Daoy (cell line): ENCODE data around the gene LRRC42. TPM values are rescaled to one million over a fixed set of nuclear protein-coding genes. Genes with fewer than 3 reads are reported as not detected.
"Not testable (repeated sequence)": the region's sequence is repeated elsewhere in the genome, so short reads cannot be mapped to it uniquely, and the experiment has no call there.

Source experiments
- DNase-seq: peaks from one replicate; pipeline ENCODE4 v3.0.0-alpha.2; 2015; ENCODE audit warnings: low read depth
- total RNA-seq: library from RNA; depleted of rRNA; stranded (reverse); fragments of >200 nt; shearing (Covaris generic); gene quantifications from 2 replicates; pipeline ENCODE4 v1.2.3, GENCODE V29; 2014

The LRRC42 gene
- total RNA-seq, 1 experiment from 2014 or later: 39.8 TPM

DNA sequence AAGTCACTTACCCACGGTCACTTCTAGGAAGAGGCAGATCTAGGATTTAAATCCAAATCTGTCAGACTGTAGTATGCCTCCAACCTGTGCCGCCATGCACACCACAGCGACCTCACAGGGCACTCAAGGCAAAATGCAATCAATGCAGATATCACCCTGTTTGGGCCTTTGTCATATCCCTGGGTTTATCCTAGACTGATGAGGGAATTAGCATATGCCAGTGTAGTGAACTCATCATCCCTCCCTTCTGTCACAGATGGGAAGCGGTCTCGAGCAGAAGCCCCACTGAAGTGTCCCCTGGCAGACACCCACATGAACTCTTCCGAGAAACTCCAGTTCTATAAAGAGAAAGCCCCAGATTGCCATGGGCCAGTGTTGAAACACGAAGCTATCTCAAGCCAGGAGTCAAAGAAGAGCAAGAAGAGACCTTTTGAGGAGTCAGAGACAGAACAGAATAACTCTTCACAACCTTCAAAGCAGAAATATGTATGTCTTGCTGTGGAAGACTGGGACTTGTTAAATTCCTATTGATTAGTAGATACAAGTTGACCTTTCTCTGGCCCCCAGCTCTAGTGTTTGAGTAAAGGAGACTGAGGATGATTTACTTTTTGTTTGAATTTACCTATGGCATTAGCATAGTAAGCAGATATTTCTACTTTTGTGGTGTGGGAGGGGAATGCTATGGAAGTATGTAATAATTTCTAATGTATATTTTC is 21.4 kb downstream of the LRRC42 start:
- DNase-seq: no peak

DNA sequence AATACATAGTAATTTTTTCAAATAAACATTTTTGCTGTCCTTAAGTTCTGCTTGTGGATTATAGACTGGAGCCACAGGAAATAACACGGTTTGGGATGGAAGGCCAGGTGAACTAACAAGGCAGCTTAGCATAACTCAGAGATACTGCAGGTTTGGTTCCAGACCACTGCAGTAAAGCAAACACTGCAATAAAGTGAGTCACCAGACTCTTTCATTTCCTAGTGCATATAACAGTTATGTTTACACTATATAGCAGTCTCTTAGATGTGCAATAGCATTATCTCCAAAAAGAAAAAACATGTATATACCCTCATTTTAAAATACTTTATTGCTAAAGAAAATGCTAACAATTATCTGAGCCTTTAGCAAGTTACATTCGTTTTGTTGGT is 22.0 kb downstream of the LRRC42 start:
- DNase-seq: no peak

DNA sequence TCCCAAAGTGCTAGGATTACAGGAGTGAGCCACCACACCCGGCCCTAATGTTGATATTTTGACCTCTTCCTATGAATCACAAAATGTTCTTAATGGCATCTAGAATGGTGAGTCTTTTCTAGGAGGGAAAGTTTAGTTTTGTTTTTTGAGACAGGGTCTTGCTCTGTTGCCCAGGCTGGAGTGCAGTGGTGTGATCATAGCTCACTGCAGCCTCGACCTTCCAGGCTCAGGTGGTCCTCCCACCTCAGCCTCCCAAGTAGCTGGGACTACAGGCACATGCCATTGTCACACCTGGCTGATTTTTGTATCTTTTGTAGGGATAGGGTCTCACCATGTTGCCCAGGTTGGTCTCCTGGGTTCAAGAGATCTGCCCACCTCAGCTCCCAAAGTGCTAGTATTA is 23.2 kb downstream of the LRRC42 start:
- DNase-seq: not testable (repeated sequence)

DNA sequence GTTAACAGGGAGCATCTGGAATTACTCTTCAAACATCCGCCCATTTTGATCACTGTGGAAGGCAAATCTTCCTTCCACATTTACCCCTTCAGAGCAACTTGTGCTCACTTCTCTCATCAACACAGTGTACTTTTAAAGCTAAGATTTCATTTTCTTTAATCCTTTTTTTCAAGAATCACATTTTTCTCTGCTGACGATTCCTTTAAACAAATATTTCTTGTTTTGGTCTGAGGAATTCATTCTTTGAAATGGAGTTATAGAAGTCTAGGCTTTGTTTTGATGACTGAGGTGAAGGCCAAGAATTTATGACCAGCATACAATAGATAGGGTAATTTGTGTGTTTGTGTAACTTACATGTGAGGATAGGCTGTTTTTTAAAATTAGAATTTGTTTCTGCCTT is 25.6 kb downstream of the LRRC42 start:
- DNase-seq: no peak

DNA sequence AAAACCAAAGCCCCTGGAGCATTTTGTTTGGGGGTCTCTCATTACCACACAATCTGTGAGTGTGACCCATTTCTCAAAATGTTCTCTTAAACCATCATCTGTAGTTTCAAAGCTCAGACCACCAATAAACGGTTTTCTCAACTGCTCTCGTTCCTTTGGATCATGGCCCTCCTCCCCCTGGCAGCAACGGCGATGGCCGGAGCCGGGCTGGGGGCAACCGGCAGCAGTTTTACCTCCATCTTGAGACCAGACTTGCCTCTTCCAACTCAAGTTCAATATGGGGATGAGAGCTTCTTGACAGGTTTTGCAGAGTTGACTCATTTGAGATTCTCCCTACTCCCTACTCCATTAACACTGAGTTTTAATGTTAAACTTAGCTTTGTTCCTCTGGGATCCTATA is 29.7 kb downstream of the LRRC42 start:
- no peak for DNase-seq

DNA sequence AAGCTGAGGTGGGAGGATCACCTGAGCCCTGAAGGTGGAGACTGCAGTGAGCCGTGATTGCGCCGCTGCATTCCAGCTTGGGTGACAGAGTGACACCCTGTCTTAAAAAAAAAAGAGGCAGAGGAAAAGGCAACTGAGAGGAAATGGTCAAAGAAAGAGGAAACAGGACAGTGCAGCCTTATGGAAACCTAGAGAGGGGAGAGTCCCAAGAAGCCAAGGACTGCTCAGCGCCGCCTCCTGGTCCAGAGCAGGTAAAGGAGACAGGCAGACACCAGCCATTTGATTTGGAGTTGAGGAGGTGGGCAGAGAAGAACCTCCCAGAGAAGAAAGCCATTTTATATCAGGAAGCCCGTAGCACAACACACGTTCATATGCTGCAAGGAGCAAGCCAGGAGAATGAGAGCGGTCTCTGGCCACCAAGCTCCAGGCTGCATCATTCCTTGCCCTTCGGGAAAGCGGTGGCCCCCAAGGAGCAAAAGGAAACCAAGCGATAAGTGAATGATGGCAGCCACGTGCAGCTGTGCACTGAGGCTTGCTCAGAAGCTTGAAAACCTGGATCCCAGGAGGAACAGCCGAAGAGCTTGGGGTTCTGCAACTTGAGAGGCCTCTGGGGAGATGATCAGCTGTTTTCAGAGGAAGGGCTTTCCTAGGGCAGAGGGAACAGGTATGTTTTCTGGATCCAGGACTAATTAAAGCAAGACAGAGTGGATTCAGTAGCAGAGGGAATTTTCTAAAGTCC is 33.7 kb downstream of the LRRC42 start:
- no peak for DNase-seq

DNA sequence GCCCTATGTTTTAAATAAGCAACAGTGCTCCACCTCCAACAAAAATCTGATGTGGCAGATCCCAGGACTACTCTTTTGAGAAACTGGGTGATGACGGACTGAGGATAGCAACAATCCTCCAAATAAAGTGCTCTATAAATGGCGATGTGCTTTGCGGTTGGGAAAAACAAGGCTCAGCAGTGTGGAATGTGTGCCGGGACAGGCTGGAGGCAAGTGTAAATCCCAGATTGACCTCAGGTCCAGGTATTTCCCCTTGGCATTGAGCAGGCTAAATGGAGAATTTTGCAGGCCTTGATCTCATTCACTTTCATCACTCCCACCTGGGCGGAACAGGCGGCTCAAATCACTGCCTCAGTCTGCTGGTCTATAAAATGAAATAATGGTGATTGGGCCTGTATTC is 35.1 kb downstream of the LRRC42 start:
- DNase-seq: peak; percentile 15

DNA sequence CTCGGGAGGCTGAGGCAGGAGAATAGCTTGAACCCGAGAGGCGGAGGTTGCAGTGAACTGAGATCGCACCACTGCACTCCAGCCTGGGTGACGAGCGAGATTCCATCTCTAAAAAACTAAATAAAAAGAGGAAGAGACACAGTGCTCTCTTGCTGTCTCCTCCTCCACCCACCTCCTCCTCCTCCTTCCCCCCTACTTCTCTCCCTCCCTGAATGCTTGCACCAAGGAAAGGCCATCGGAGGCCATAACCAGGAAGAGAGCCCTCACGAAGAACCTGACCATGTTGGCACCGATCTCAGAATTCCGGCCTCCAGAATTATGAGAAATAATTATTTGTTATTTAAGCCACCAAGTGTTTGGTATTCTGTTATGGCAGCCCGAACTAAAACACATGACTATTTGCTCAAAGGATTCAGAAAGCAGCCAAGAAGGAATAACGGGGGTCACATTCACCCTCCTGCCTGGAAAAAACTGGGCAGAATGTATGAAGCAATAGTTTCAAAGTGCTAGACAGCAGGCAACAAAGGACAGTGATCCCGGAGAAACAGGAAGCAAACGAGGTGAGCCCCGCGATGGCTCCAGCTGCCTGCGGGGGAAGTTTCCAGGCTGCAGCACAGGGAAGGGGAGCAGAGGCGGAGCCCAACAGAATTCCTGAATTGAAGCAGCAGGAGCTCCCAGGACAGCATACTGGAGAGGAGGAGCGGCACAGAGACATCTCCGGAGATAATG is 36.0 kb downstream of the LRRC42 start:
- peak; percentile 27 for DNase-seq

DNA sequence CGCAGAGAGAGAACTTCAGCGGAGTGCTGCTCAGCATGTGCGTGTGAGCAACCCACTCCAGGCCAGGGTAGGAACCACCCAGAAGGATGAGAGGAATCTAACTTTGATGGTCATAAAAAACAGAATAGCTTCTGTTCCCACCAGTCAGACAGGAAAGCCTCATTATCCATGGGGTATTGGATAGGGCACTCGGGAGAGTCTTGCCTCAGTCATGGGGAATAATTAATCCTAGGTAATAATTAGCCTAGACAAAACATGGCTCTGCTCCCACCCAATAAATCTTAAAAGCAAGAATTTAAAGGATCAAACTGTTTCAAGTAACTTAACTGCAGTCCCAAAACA is 36.6 kb downstream of the LRRC42 start:
- DNase-seq: no peak

DNA sequence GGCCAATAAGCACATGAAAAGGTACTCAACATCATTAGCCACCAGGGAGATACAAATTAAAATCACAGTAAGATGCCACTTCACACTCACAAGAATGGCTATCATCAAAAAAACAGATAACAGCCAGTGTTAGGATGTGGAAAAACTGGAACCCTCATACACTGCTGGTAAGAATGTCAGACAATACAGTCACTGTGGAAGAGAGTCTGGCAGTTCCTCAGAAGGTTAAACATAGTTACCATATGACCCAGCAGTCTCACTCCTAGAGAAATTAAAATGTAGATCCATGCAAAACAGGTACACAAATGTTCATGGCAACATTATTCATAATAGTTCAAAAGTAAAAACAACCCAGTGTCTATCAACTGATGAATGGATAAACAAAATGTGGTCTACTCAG is 38.6 kb downstream of the LRRC42 start:
- DNase-seq: no peak

DNA sequence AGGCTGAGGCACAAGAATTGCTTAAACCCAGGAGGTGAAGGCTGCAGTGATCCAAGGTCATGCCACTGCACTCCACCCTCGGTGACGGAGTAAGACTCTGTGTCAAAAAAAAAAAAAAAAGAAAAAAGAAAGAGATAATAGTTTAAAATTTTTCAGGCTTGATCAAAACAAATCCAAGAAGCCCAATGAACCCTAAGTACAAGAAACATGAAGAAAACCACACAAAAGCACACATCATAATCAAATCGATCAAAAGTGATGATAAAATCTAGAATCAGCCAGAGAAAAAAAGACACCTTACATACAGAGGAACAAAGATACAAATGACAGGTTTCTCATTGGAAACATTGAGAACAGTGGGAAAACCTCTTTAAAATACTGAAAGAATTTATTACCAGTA is 40.3 kb downstream of the LRRC42 start:
- no peak for DNase-seq

DNA sequence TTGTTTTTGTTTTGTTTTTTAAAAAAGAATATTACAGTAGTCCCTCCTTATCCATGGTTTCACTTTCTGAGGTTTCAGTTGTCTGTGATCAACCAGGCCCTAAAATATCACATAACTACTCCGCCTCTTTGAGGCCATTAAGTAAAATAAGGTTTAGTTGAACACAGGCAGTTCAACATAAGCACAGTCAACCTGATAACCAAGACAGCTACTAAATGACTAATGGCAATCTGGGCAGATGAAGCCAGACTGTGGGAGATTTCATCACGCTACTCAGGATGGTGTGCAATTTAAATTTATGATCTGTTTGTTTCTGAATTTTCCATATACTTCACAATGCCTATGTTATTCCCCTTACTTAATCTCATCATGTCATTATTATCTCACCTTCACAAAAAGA is 41.7 kb downstream of the LRRC42 start:
- DNase-seq: no peak

DNA sequence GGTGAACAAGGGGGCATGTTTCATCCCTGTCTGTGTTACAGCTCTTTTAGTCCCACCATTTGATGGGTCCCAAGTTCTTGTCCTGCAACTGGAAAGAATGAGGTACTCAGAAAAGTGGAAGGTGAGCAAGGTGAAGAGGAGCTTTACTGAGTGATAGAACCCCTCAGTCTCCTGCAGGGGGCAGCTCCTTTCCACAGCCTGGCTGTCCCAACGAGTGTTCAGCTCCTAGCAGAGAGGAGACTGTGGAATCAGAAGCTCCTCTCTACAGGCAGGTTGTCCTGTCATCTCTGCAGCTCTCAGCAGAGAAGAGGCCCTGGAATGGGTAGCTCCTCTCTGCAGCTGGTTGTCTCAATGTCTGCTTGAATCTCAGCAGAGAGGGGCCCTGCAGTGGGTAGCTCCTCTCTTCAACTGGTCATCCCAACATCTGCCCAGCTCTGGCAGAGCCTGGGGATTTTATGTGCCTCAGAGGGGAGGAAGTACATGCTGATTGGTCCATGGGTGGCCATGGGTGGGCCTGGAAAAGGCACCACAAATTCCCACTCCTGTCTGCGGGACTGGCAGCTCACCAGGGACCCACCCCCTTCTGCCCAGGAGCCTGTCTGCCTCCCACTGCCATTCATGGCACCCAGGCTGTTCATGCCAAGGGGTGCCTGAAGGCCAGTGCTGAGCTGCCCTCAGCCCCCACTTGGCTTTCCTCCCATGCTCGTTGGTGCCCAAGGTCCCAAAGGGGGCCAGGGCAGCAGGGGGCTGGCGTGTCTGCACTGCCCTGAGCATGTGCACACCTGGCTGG is 46.1 kb downstream of the LRRC42 start:
- DNase-seq: no peak

DNA sequence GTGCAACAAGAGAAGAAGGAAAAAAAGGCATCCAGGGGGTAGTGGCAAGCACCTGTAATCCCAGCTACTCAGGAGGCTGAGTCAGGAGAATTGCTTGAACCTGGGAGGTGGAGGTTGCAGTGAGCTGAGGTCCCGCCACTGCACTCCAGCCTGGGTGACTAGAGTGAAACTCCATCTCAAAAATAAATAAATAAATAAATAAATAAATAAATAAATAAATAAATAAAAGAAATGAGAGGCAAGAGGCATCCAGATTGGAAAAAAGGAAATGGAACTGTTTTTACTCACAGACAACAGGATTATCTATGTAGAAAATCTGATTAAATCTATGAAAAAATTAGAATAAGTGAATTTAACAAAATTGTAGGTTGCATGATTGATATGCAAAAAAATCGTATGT is 48.4 kb downstream of the LRRC42 start:
- DNase-seq: not testable (repeated sequence)

DNA sequence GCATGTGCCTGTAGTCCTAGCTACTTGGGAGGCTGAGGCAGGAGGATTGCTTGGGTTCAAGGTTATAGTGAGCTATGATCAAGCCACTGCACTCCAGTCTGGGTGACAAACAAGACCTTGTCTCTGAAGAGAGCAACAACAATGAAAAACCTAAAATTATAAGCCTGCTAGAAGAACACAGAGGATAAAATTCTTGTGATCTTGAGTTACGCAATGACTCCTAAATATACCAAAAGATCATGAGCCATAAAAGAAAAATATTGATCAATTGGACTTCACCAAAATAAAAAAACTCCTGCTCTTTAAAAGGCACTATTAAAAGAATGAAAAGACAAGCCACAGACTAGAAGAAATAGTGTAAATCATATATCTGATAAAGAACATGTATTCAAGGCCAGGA is 49.5 kb downstream of the LRRC42 start:
- no peak for DNase-seq

DNA sequence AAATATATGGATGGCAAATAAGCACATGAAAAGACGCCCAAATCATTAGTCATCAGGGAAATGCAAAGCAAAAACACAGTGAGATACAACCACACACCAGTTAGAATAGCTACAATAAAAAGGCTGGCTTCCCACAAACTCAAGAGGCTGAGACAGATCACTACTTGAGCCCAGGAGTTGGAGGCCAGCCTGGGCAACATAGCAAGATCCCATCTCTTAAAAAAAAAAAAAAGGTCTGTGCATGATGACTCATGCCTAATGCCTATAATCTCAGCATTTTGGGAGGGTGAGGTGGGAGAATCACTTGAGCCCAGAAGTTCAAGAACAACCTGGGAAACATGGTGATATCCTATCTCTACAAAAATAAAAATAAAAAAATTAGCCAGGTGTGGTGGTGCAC is 52.1 kb downstream of the LRRC42 start:
- no peak for DNase-seq

DNA sequence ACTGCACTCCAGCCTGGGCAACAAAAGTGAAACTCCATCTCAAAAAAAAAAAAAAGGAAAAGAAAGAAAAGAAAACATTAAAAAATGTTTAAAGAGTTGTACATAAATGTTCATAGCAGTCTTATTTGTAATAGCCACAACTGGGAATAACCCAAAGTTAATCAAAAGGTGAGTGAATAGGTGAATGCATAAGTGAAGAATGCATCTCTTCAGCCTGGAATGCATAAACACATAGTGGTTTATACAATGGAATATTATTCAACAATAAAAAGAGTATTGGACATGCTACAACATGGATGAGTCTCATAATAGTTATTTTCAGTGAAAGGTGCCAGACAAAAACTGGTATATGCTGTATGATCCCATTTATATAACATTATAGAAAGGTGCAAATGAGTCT is 53.8 kb downstream of the LRRC42 start:
- no peak for DNase-seq

DNA sequence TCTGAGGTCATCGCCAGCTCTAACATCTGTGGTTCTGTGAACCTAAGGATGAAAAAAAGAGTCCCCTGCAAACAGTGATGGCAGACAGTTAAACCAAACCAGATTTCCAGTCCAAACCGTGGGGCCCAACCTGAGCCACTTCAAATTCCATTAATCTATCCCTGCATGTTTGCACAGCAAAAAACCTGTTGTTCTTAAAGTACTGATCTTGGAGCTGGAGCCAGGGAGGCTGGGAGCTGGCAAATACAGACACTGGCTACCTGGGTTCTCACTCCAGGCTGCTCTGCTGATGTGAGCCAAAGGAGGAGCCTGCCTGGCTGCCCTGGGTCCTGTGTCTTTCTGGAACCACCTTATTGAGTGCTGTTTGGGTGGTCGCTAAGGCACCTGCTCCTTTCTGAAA is 55.4 kb downstream of the LRRC42 start:
- DNase-seq: no peak

DNA sequence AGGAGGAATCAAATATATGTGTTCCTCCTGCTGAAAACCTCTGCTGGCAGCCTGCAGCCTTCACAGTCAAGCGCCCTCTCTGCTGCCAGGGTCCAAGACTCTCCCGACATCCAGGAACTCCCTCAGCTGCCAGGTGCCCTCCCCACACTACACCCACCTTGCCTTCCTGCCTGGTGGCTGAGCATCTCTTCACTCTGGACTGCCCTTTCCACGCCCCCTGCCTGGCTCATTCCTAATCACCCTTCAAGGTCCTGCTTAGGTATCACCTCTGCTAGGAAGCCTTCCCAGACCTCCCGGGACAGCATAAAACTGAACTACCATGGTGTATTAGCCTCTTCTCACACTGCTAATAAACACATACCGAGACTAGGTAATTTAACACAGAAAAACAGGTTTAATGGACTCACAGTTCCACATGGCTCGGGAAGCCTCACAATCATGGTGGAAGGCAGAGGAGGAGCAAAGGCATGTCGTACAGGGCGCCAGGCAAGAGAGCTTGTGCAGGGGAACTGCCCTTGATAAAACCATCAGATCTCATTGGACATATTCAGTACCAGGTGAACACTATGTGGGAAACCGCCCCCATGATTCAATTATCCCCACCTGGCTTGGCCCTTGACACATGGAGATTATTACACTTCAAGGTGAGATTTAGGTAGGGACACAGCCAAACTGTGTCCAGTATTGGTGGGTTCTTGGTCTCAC is 56.5 kb downstream of the LRRC42 start:
- no peak for DNase-seq

DNA sequence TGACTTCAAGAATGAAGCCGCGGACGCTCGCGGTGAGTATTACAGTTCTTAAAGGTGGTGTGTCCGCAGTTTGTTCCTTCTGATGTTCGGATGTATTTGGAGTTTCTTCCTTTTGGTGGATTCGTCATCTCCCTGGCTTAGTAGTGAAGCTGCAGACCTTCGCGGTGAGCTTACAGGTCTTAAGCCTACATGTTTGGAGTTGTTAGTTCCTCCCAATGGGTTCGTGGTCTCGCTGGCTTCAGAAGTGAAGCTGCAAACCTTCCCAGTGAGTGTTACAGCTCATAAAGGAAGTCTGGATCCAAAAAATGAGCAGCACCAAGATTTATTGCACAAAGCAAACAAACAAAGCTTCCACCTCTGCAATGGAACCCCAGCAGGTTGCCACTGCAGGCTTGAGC is 57.1 kb downstream of the LRRC42 start:
- DNase-seq: no peak

DNA sequence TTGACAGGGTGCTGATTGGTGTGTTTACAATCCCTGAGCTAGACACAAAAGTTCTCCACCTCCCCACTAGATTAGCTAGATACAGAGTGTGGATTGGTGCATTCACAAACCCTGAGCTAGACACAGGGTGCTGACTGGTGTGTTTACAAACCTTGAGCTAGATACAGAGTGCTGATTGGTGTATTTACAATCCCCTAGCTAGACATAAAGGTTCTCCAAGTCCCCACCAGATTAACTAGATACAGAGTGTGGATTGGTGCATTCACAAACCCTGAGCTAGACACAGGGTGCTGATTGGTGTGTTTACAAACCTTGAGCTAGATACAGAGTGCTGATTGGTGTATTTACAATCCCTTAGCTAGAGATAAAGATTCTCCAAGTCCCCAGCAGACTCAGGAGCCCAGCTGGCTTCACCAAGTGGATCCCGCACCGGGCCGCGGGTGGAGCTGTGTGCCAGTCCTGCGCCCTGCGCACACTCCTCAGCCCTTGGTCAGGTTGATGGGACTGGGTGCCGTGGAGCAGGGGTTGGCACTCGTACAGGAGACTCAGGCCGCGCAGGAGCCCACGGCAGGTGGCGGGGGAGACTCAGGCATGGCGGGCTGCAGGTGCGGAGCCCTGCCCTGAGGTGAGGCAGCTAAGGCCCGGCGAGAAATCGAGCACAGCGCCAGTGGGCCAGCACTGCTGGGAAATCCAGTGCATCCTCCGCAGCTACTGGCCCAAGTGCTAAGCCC is 57.8 kb downstream of the LRRC42 start:
- not testable (repeated sequence) for DNase-seq
